ENCODE data around the gene STING1. TPM values are rescaled to one million over a fixed set of nuclear protein-coding genes. Genes with fewer than 3 reads are reported as not detected.
"Not testable (repeated sequence)": the region's sequence is repeated elsewhere in the genome, so short reads cannot be mapped to it uniquely, and the experiment has no call there.

The STING1 gene
- total and polyA plus RNA-seq, 4 donors: 54.3 to 204 (median 129) TPM

- TF ChIP-seq CTCF (IDR thresholded peaks at IDR 0.05; ENCODE audit: control extremely low read depth, extremely low read depth): no peak
- Histone ChIP-seq H3K36me3 (ENCODE audit: control insufficient read depth in 4 of 4, insufficient read depth in 4 of 4, low read length in 4 of 4) (no peaks in the 10 kb centered on the region), H3K4me3 (no peak overlapping the region), H3K27ac (ENCODE audit: low read depth in 1 of 2, low read length in 1 of 2) (no peak overlapping the region), H3K9ac (ENCODE audit: insufficient read depth in 1 of 2, low read length in 2 of 2) (no peak overlapping the region), H3K4me1 (ENCODE audit: control insufficient read depth in 5 of 5, insufficient read depth in 5 of 5, low read length in 5 of 5) (peaks cover 4 to 11% (median 10%) of the 10 kb centered on the region in 5 donors), H3K27me3 (ENCODE audit: control insufficient read depth in 3 of 3, insufficient read depth in 3 of 3, low read length in 2 of 3) (no peaks in the 10 kb centered on the region), H3K9me3 (ENCODE audit: control insufficient read depth in 4 of 4, insufficient read depth in 3 of 4, low read length in 3 of 4) (no peaks in the 10 kb centered on the region)
- 90 to 96% methylated on average over 3 of the region's 3 CpGs for WGBS, 2 donors
- ATAC-seq (ENCODE audit: insufficient read depth, low FRiP score): no peak
- DNase-seq: no peak
Measured at GRCh38 chr5:139494256-139494655, 11.7 kb upstream of the STING1 start.

- Histone ChIP-seq H3K36me3 (ENCODE audit: control insufficient read depth in 4 of 4, insufficient read depth in 4 of 4, low read length in 4 of 4) (no peaks in the 10 kb centered on the region), H3K4me3 (no peak overlapping the region), H3K27ac (ENCODE audit: low read depth in 1 of 2, low read length in 1 of 2) (peak overlapping the region in 1 of 2 donors; percentile 40), H3K9ac (ENCODE audit: insufficient read depth in 1 of 2, low read length in 2 of 2) (peak overlapping the region in 1 of 2 donors; percentile 19), H3K9me3 (ENCODE audit: control insufficient read depth in 4 of 4, insufficient read depth in 3 of 4, low read length in 3 of 4) (no peaks in the 10 kb centered on the region), H3K4me1 (ENCODE audit: control insufficient read depth in 5 of 5, insufficient read depth in 5 of 5, low read length in 5 of 5) (peaks cover 4 to 14% (median 10%) of the 10 kb centered on the region in 5 donors), H3K27me3 (ENCODE audit: control insufficient read depth in 3 of 3, insufficient read depth in 3 of 3, low read length in 2 of 3) (no peaks in the 10 kb centered on the region)
- no peak for ATAC-seq (ENCODE audit: insufficient read depth, low FRiP score)
- 18% methylated on average over 6 of the region's 6 CpGs for whole genome bisulfite sequencing, 2 donors
- TF ChIP-seq CTCF (IDR thresholded peaks at IDR 0.05; ENCODE audit: control extremely low read depth, extremely low read depth): no peak
- peak in 2 of 3 donors; percentile 49 to 61 for DNase-seq
Measured at GRCh38 chr5:139492700-139493192, 10.2 kb upstream of the STING1 start.

- ATAC-seq (ENCODE audit: insufficient read depth, low FRiP score) (no peak), DNase-seq (peak in 1 of 3 donors; percentile 35)
- H3K27ac ChIP-seq (ENCODE audit: low read depth in 1 of 2, low read length in 1 of 2): peak overlapping the region in 1 of 2 donors; percentile 68
- no peaks in the 10 kb centered on the region for H3K27me3 ChIP-seq (ENCODE audit: control insufficient read depth in 3 of 3, insufficient read depth in 3 of 3, low read length in 2 of 3)
- peaks cover 0 to 9% (median 7%) of the 10 kb centered on the region in 5 donors for H3K4me1 ChIP-seq (ENCODE audit: control insufficient read depth in 5 of 5, insufficient read depth in 5 of 5, low read length in 5 of 5)
- H3K9me3 ChIP-seq (ENCODE audit: control insufficient read depth in 4 of 4, insufficient read depth in 3 of 4, low read length in 3 of 4): no peaks in the 10 kb centered on the region
- H3K9ac ChIP-seq (ENCODE audit: insufficient read depth in 1 of 2, low read length in 2 of 2): no peak overlapping the region
- TF ChIP-seq CTCF (IDR thresholded peaks at IDR 0.05; ENCODE audit: control extremely low read depth, extremely low read depth): no peak
- no peak overlapping the region for H3K4me3 ChIP-seq
- H3K36me3 ChIP-seq (ENCODE audit: control insufficient read depth in 4 of 4, insufficient read depth in 4 of 4, low read length in 4 of 4): no peaks in the 10 kb centered on the region
- 27 to 56% methylated on average over 3 of the region's 3 CpGs for WGBS, 2 donors
Measured at GRCh38 chr5:139488260-139488659, 5.7 kb upstream of the STING1 start.

GRCh38 chr5:139486201-139486600, 3.6 kb upstream of the STING1 start:
- Histone ChIP-seq H3K9me3 (ENCODE audit: control insufficient read depth in 4 of 4, insufficient read depth in 3 of 4, low read length in 3 of 4) (no peaks in the 10 kb centered on the region), H3K36me3 (ENCODE audit: control insufficient read depth in 4 of 4, insufficient read depth in 4 of 4, low read length in 4 of 4) (no peaks in the 10 kb centered on the region), H3K4me1 (ENCODE audit: control insufficient read depth in 5 of 5, insufficient read depth in 5 of 5, low read length in 5 of 5) (peaks cover 0 to 18% (median 8%) of the 10 kb centered on the region in 5 donors), H3K27ac (ENCODE audit: low read depth in 1 of 2, low read length in 1 of 2) (no peak overlapping the region), H3K9ac (ENCODE audit: insufficient read depth in 1 of 2, low read length in 2 of 2) (no peak overlapping the region), H3K4me3 (no peak overlapping the region), H3K27me3 (ENCODE audit: control insufficient read depth in 3 of 3, insufficient read depth in 3 of 3, low read length in 2 of 3) (no peaks in the 10 kb centered on the region)
- ATAC-seq (ENCODE audit: insufficient read depth, low FRiP score) (no peak), DNase-seq (no peak)
- no peak for TF ChIP-seq CTCF (IDR thresholded peaks at IDR 0.05; ENCODE audit: control extremely low read depth, extremely low read depth)
- 88 to 93% methylated on average over 7 of the region's 7 CpGs for WGBS, 2 donors

GRCh38 chr5:139482890-139483208, 291 bp upstream of the STING1 start:
- not testable (repeated sequence) for H3K4me3 ChIP-seq; H3K9me3 ChIP-seq (ENCODE audit: control insufficient read depth in 4 of 4, insufficient read depth in 3 of 4, low read length in 3 of 4); H3K9ac ChIP-seq (ENCODE audit: insufficient read depth in 1 of 2, low read length in 2 of 2); H3K27me3 ChIP-seq (ENCODE audit: control insufficient read depth in 3 of 3, insufficient read depth in 3 of 3, low read length in 2 of 3); DNase-seq; ATAC-seq (ENCODE audit: insufficient read depth, low FRiP score)
- peak overlapping the region; percentile 81 to 96 for H3K27ac ChIP-seq (ENCODE audit: low read depth in 1 of 2, low read length in 1 of 2)
- H3K36me3 ChIP-seq (ENCODE audit: control insufficient read depth in 4 of 4, insufficient read depth in 4 of 4, low read length in 4 of 4): peaks cover 0 to 14% (median 3%) of the 10 kb centered on the region in 4 donors
- 35 to 38% methylated on average over 6 of the region's 6 CpGs for WGBS, 2 donors
- H3K4me1 ChIP-seq (ENCODE audit: control insufficient read depth in 5 of 5, insufficient read depth in 5 of 5, low read length in 5 of 5): peaks cover 0 to 25% (median 8%) of the 10 kb centered on the region in 5 donors

Data from lung (tissue), 12 donors.